MM.1S (cell line): ENCODE measurements around the gene METAP1D.

Experiments used
- EZH2 ChIP-seq: fragments of 300-600 bp; sonication (generic); optimal IDR thresholded peaks from 2 replicates; pipeline ENCODE3; 2017; ENCODE audit warnings: low read depth, mild to moderate bottlenecking, antibody characterized with exemption, low read length, mixed read lengths
- EZH2phosphoT487 ChIP-seq: fragments of 300-600 bp; sonication (generic); IDR thresholded peaks from 2 replicates; pipeline ENCODE4 v1.6.1; 2018; ENCODE audit warnings: antibody characterized with exemption, low read length
- TF ChIP-seq, protein P1 (sequence below): fragments of 300-600 bp; sonication (generic); IDR thresholded peaks from 2 replicates; pipeline ENCODE4 v1.5.1; 2016; ENCODE audit warnings: antibody characterized with exemption, low read length, mixed read lengths

DNA sequence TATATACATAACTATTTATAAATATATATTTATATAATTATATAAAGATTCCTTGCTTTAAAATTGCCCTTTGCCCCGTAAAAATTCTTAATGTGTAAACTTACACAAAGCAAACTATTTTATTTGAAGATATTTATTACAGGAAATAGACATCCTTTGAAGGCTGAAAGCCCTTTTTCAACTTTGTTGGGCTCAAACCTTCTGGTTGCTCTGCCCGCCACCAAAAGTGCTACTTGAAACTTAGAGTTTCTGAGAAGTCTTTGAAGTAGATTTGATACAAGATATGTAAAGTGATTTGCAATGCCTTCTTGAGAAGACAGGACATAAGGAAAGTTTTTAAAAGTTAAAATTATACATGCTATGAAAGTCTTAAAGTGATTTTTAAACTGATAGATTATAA lies 36.6 kb upstream of the METAP1D start:
- TF ChIP-seq, protein P1, sequence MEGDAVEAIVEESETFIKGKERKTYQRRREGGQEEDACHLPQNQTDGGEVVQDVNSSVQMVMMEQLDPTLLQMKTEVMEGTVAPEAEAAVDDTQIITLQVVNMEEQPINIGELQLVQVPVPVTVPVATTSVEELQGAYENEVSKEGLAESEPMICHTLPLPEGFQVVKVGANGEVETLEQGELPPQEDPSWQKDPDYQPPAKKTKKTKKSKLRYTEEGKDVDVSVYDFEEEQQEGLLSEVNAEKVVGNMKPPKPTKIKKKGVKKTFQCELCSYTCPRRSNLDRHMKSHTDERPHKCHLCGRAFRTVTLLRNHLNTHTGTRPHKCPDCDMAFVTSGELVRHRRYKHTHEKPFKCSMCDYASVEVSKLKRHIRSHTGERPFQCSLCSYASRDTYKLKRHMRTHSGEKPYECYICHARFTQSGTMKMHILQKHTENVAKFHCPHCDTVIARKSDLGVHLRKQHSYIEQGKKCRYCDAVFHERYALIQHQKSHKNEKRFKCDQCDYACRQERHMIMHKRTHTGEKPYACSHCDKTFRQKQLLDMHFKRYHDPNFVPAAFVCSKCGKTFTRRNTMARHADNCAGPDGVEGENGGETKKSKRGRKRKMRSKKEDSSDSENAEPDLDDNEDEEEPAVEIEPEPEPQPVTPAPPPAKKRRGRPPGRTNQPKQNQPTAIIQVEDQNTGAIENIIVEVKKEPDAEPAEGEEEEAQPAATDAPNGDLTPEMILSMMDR: no peak
- TF ChIP-seq EZH2 (no peak), EZH2phosphoT487 (no peak)
